Mucosa of rectum (tissue), 2 donors: ENCODE results near the gene MAP2K5.

Experiments used
- H3K27ac ChIP-seq, 2 donors: one replicate each; pipeline ENCODE4 v1.7.0; 2013; ENCODE audit warnings: inconsistent platforms in 2 of 2, low read depth in 2 of 2, low read length in 2 of 2
- H3K27me3 ChIP-seq, 2 donors: one replicate each; pipeline ENCODE4 v1.7.0; 2013; ENCODE audit warnings: low read length in 2 of 2; ENCODE audit not compliant: control insufficient read depth in 2 of 2, insufficient read depth in 2 of 2
- H3K36me3 ChIP-seq, 2 donors: one replicate each; pipeline ENCODE4 v1.7.0; 2013; ENCODE audit warnings: low read length in 2 of 2; ENCODE audit not compliant: control insufficient read depth in 2 of 2, insufficient read depth in 2 of 2
- H3K4me1 ChIP-seq, 2 donors: one replicate each; pipeline ENCODE4 v1.7.0; 2013; ENCODE audit warnings: low read length in 2 of 2, mild to moderate bottlenecking in 1 of 2; ENCODE audit not compliant: control insufficient read depth in 2 of 2, insufficient read depth in 2 of 2
- H3K4me3 ChIP-seq, 2 donors: one replicate each; pipeline ENCODE4 v1.7.0; 2013; ENCODE audit warnings: low read length in 2 of 2
- H3K9ac ChIP-seq, 2 donors: one replicate each; pipeline ENCODE4 v1.7.0; 2013; ENCODE audit warnings: low read length in 2 of 2, low read depth in 1 of 2, mild to moderate bottlenecking in 1 of 2
- H3K9me3 ChIP-seq, 2 donors: one replicate each; pipeline ENCODE4 v1.7.0; 2013; ENCODE audit warnings: low read length in 2 of 2; ENCODE audit not compliant: control insufficient read depth in 2 of 2
- donor health status: healthy.
- donor health status: Normal muscosa, but diverticular disease.

Gene MAP2K5

GRCh38 chr15:67815036-67815592, 272.6 kb downstream of the MAP2K5 start:
- no peaks in the 10 kb centered on the region for H3K4me1 ChIP-seq

GRCh38 chr15:67816668-67817067, 274.2 kb downstream of the MAP2K5 start:
- no peak overlapping the region for H3K4me3 ChIP-seq
- no peaks in the 10 kb centered on the region for H3K9me3 ChIP-seq
- no peak overlapping the region for H3K9ac ChIP-seq
- H3K4me1 ChIP-seq, result no peaks in the 10 kb centered on the region
- H3K27me3 ChIP-seq, result peaks cover 24 to 27% of the 10 kb centered on the region in 2 donors
- no peak overlapping the region for H3K27ac ChIP-seq
- H3K36me3 ChIP-seq, result no peaks in the 10 kb centered on the region

More at GRCh38 chr15:67815036-67815592, 272.6 kb downstream of the MAP2K5 start:
- H3K36me3 ChIP-seq, result no peaks in the 10 kb centered on the region
- no peaks in the 10 kb centered on the region for H3K9me3 ChIP-seq
- peaks cover 11 to 12% of the 10 kb centered on the region in 2 donors for H3K27me3 ChIP-seq
- no peak overlapping the region for H3K9ac ChIP-seq
- H3K4me3 ChIP-seq, result no peak overlapping the region
- no peak overlapping the region for H3K27ac ChIP-seq

DNA sequence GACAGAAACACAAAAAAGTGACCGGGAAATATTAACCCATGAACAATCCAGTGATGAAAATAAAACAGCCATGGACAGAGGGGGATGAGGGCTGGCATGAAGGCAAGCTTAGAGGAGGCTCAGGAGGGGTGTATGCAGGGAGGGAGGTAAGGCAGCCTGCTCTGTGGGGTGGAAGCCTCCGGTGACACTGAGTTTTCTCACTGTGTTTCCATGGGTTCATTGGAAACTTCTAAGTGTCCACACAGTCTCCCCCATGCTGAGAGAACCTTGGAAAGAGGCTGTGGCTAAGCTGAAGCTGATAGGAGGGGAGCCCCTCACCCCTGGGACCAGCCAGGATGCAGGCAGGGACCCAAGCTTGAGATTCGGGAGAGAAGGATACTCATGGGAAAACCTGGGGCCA, 276.0 kb downstream of the MAP2K5 start:
- Histone ChIP-seq H3K27me3 (peaks cover 36 to 43% of the 10 kb centered on the region in 2 donors), H3K27ac (no peak overlapping the region), H3K4me1 (peaks cover 4% of the 10 kb centered on the region in 2 donors), H3K36me3 (no peaks in the 10 kb centered on the region), H3K4me3 (no peak overlapping the region), H3K9ac (no peak overlapping the region), H3K9me3 (no peaks in the 10 kb centered on the region)

GRCh38 chr15:67819636-67820035, 277.1 kb downstream of the MAP2K5 start:
- Histone ChIP-seq H3K9ac (no peak overlapping the region), H3K36me3 (no peaks in the 10 kb centered on the region), H3K4me3 (no peak overlapping the region), H3K27me3 (peaks cover 39 to 54% of the 10 kb centered on the region in 2 donors), H3K9me3 (no peaks in the 10 kb centered on the region), H3K4me1 (peaks cover 4% of the 10 kb centered on the region in 2 donors), H3K27ac (no peak overlapping the region)

DNA sequence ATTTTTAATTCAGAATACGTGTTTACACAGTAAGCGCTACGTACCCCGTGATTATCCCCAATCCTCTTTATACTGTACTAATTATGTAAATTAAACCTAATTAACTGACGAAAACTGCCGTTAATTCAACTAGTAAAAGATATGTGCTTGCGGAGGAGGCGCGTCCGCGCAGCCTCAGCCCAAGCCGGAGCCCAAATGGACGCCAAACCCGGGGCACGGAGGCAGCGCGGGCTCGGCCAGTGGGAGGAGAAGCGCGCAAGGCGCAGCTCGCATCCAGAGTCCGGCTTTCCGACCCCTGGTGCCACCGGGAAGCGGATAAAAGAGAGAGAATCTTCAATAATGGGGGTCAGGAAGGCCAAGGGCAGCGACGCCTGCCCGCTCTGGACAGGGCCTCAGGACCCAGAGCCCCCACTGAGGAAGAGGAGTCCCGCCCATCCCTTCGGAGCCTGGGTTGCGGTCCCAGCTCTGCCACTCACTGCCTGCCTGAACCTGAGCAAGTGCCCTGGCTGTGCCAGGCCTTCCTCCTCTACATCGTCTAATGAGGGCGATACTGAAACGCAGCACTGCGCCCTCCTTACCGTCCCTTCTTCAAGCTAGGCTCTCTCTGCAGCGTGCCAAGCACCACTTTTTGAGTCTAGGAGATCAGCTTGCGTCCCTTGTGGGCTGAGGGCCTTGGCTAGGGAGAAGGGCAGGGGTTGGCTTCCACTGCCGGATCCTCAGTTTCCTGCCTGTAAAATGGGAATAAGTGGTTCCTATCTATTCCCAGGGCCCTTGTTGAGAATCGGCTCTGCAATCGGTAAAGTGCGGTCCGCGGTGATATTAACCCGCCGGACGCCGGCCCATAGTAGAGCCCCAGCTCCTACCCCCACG, 277.9 kb downstream of the MAP2K5 start:
- Histone ChIP-seq H3K27me3 (peaks cover 43 to 59% of the 10 kb centered on the region in 2 donors), H3K27ac (no peak overlapping the region), H3K9me3 (no peaks in the 10 kb centered on the region), H3K9ac (no peak overlapping the region), H3K4me1 (peaks cover 4% of the 10 kb centered on the region in 2 donors), H3K4me3 (no peak overlapping the region), H3K36me3 (no peaks in the 10 kb centered on the region)

DNA sequence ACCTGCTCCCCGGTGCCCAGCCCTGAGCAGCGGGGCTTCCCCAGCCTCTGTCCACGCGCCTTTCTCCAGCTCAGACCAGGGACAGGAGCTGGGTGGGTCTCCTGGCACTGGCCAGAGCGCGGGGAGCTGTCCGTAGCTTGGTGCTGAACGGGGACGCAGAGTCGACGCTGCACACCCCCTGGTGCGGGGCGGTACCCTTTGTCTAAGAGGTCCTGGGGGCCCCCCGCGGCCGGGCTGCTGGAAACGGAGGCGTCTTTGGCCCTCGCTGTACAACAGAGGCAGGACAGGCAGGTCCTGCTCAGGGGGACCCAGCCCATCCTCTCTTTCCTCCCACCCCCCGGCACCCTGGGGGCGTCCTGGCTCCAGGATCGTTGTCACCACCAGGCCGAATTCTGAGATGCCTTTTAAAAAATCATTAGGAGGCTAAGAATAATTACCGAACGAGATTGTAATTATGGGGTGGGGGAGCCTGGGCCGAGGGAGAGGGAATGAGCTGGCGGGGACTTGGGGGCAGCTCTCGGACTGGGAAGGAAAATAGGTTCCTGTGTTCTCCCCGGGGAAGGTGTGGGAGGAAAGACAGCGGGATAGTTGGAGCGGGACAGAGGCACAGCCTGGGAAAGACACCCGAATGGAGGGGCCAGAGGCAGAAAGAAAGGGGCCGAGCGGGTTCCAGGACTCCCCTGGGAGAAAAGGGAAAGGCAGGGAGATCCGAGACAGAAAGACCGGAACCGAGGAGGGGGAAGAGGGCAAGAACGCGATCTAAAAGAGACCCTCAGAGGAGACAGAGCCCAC, 278.7 kb downstream of the MAP2K5 start:
- Histone ChIP-seq H3K4me1 (peaks cover 4 to 7% of the 10 kb centered on the region in 2 donors), H3K4me3 (no peak overlapping the region), H3K27me3 (peaks cover 48 to 67% of the 10 kb centered on the region in 2 donors), H3K9me3 (no peaks in the 10 kb centered on the region), H3K36me3 (no peaks in the 10 kb centered on the region), H3K9ac (no peak overlapping the region), H3K27ac (no peak overlapping the region)

DNA sequence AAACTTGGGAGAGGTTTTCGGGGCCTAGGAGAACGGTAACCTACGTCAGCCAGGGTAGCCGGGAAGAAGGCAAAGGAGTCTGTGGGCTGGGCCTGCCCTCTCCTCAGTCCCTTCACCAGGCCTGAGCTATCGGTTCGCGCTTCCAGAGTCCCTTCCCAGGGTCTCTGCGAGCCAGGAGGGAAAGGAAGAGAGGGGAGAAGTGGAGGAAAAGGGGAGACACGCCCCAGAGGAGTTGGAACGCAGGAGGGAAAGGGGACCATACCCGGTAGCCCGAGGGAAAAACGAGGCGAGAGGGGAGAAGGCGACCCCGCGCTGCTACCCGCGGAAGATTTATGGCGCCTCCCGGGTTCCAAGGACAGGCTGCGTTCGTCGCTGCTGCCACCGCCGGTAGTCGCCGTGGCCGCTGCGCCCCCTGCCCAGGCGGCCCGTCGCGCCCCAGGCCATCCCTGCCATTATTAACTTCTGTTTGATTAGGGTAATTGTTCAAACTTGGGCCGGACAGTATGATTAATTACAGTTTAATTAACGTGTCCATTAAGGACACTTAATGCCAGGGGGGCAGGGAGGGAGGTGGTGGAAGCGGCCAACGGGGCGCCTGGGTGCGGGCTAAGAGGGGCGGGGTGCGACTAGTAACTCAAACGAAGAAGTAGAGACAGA, 279.4 kb downstream of the MAP2K5 start:
- Histone ChIP-seq H3K27me3 (peaks cover 51 to 74% of the 10 kb centered on the region in 2 donors), H3K27ac (no peak overlapping the region), H3K4me3 (no peak overlapping the region)

GRCh38 chr15:67822537-67823313, 280.2 kb downstream of the MAP2K5 start:
- Histone ChIP-seq H3K9me3 (no peaks in the 10 kb centered on the region), H3K4me3 (no peak overlapping the region), H3K9ac (no peak overlapping the region), H3K36me3 (no peaks in the 10 kb centered on the region), H3K27ac (no peak overlapping the region), H3K4me1 (peaks cover 4 to 7% of the 10 kb centered on the region in 2 donors), H3K27me3 (peaks cover 51 to 76% of the 10 kb centered on the region in 2 donors)

More for the DNA sequence above, 279.4 kb downstream of the MAP2K5 start:
- no peaks in the 10 kb centered on the region for H3K36me3 ChIP-seq
- peaks cover 4 to 7% of the 10 kb centered on the region in 2 donors for H3K4me1 ChIP-seq
- no peak overlapping the region for H3K9ac ChIP-seq
- no peaks in the 10 kb centered on the region for H3K9me3 ChIP-seq
